Measurements from ENCODE around the gene TEAD1. TPM values are rescaled to one million over a fixed set of nuclear protein-coding genes. Genes with fewer than 3 reads are reported as not detected.

Gene TEAD1
- polyA plus RNA-seq, 2 of the 4 experiments (the other 2 are of a cell fraction), result 111 to 112 TPM

DNA sequence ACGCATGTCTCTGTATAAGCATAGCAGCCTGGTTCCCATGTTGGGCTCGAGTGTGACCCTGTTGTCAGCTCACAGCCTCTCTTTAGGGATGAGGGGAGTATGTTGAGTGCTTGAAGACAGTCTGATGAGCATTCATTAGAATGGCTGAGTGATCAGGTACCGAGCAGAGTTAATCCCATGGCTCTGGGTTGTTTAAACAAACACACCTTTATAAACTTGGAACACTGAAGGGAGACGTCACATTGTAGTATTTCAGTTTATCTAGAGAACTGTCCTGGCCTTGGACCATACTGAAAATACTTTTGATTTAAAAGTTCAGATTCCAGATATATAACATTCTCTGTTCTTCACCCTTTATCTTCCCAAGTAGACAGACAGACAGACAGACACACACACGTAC, 76.0 kb downstream of the TEAD1 start (continued):
- TF ChIP-seq, protein P1, sequence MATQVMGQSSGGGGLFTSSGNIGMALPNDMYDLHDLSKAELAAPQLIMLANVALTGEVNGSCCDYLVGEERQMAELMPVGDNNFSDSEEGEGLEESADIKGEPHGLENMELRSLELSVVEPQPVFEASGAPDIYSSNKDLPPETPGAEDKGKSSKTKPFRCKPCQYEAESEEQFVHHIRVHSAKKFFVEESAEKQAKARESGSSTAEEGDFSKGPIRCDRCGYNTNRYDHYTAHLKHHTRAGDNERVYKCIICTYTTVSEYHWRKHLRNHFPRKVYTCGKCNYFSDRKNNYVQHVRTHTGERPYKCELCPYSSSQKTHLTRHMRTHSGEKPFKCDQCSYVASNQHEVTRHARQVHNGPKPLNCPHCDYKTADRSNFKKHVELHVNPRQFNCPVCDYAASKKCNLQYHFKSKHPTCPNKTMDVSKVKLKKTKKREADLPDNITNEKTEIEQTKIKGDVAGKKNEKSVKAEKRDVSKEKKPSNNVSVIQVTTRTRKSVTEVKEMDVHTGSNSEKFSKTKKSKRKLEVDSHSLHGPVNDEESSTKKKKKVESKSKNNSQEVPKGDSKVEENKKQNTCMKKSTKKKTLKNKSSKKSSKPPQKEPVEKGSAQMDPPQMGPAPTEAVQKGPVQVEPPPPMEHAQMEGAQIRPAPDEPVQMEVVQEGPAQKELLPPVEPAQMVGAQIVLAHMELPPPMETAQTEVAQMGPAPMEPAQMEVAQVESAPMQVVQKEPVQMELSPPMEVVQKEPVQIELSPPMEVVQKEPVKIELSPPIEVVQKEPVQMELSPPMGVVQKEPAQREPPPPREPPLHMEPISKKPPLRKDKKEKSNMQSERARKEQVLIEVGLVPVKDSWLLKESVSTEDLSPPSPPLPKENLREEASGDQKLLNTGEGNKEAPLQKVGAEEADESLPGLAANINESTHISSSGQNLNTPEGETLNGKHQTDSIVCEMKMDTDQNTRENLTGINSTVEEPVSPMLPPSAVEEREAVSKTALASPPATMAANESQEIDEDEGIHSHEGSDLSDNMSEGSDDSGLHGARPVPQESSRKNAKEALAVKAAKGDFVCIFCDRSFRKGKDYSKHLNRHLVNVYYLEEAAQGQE (IDR thresholded peaks at IDR 0.05), result no peak
- no peak for TF ChIP-seq NPAS2 (CRISPR knock-in tag; IDR thresholded peaks at IDR 0.05; ENCODE audit: borderline replicate concordance)
- TF ChIP-seq, protein P2, sequence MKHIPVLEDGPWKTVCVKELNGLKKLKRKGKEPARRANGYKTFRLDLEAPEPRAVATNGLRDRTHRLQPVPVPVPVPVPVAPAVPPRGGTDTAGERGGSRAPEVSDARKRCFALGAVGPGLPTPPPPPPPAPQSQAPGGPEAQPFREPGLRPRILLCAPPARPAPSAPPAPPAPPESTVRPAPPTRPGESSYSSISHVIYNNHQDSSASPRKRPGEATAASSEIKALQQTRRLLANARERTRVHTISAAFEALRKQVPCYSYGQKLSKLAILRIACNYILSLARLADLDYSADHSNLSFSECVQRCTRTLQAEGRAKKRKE (CRISPR knock-in tag; IDR thresholded peaks at IDR 0.05; ENCODE audit: low read depth), result no peak
- no peak for TF ChIP-seq EHF (CRISPR knock-in tag; IDR thresholded peaks at IDR 0.05)
- TF ChIP-seq CBX8 (IDR thresholded peaks at IDR 0.05), result no peak
- TF ChIP-seq, protein P3, sequence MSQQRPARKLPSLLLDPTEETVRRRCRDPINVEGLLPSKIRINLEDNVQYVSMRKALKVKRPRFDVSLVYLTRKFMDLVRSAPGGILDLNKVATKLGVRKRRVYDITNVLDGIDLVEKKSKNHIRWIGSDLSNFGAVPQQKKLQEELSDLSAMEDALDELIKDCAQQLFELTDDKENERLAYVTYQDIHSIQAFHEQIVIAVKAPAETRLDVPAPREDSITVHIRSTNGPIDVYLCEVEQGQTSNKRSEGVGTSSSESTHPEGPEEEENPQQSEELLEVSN (IDR thresholded peaks at IDR 0.05; ENCODE audit: borderline replicate concordance, low read depth), result no peak

DNA sequence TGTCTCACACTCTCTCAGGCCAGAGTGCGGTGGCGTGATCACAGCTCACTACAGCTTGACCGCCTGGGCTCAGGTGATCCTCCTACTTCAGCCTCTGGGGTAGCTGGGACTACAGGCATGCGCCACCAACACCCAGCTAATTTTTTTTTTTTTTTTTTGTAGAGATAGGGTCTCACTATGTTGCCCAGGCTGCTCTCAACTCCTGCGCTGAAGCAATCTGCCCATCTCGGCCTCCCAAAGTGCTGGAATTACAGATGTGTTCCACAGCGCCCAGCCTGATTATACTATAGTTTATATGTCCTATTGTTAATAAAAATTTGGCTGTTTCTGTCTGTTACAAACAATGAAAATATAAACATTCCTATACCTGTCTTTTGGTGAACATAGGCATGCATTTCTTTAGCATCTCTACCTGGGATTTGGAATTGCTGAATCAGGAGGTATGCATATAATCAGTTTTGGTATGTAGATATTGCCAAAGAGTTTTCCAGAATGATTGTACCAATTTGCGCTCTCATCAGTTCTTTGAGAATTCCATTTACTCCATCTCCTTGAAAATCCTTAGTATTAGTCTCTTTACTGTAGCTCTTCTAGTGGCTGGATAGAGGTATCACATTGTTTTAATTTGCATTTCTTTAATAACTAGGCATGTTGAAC, 78.8 kb downstream of the TEAD1 start:
- FAIRE-seq (no peak), ATAC-seq (no peak), DNase-seq (ENCODE audit: low read depth in 1 of 2, low spot score in 1 of 2) (no peak)
- no peak overlapping the region for H3K27ac ChIP-seq
- CTCF ChIA-PET, result interaction anchor here (0.6 to 1.5 kb wide), 6 partner anchors 10 to 1362 kb away, joined by 3 to 5 read pairs (median 3); no protein-coding TSS in a partner anchor
- TF ChIP-seq RFX5 (IDR thresholded peaks at IDR 0.05) (no peak), MAFK (IDR thresholded peaks at IDR 0.05; ENCODE audit: partially characterized antibody) (peak; percentile 32)
- 96% methylated on average over 8 of the region's 8 CpGs for WGBS (ENCODE audit: missing lambda C conversion rate)
- no peak overlapping the region; the same call in 2 of the 3 replicates for H3K4me2 ChIP-seq
- no peak overlapping the region for H3K4me3 ChIP-seq
- POLR2A ChIA-PET, result no interaction called here
- H3K4me1 ChIP-seq, result peaks cover 80% of the 10 kb centered on the region
- no peaks in the 10 kb centered on the region for H3K9me3 ChIP-seq

DNA sequence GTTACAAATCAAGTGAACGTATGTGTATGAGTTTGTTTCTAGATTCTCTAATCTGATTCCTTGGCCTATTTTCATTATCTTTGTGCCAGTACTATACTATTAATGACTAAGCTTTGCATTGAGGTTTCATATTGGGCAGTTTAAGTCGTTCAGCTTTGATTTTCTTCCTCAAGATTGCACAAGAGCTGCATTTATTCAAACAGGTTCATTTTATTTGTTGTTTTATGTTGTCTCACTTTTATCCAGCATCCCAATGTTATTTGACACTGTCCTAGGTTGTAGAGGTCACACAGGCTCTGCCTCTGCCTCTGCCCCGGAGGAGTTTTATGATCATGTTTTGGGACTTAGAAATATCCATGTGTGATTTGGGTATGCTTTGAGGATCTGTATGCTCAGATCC, 79.8 kb downstream of the TEAD1 start:
- peak; percentile 10 to 26; a peak in 1 of 4 replicates for TF ChIP-seq CEBPB (IDR thresholded peaks at IDR 0.05)
- TF ChIP-seq CHD2 (IDR thresholded peaks at IDR 0.05; ENCODE audit: low read length, partially characterized antibody), result no peak
- no peak for FAIRE-seq
- POLR2A ChIA-PET, result no interaction called here
- Histone ChIP-seq H3K4me3 (no peak overlapping the region), H3K27ac (peak overlapping the region in 1 of 2 experiments; percentile 40; a peak in 2 of 6 replicates), H3K4me2 (peak overlapping the region; percentile 25), H3K4me1 (peaks cover 71% of the 10 kb centered on the region), H3K9me3 (no peaks in the 10 kb centered on the region)
- DNase-seq (ENCODE audit: low read depth in 1 of 2, low spot score in 1 of 2), result no peak
- CTCF ChIA-PET, result interaction anchor here (1.0 to 1.5 kb wide), 3 partner anchors 30 to 423 kb away, joined by 3 to 4 read pairs (median 4); no protein-coding TSS in a partner anchor
- 52% methylated on average over 3 of the region's 3 CpGs for WGBS (ENCODE audit: missing lambda C conversion rate)
- no peak for ATAC-seq

DNA sequence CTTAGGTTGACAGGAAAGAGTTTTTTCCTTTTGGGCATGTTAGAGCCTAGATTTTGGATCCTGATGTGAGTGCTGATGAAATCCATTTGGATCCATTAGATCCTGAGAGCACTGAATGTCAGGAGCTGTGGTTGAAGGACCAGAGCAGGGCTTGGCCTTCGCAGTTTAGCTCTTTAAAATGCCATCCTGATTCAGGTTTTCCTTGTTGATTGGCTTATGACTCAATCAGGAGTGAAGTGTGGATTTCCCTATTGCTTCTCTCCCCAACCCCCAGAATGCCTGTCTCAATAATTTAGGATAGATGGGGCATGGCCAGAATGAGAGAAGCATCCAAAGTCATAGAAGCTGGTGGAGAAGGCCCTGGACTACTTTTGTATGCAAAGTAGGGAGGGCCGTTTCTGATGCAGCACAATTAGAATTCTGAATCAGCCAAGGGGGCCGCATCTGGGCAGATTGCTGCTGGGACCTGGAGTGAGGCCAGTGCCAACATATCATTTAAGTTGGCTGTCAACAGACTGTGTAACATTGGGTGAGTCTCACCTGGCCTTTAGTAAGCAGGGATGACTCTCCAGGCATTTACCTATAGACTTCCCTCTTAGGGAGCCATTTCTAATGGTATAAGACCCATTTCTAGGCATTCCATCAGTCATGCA, 80.5 kb downstream of the TEAD1 start:
- 80% methylated on average over 3 of the region's 3 CpGs for WGBS (ENCODE audit: missing lambda C conversion rate)
- POLR2A ChIA-PET, result no interaction called here
- TF ChIP-seq HDAC2 (IDR thresholded peaks at IDR 0.05) (no peak), MAZ (IDR thresholded peaks at IDR 0.05; ENCODE audit: borderline replicate concordance, low read depth, low read length) (no peak), HEYL (CRISPR knock-in tag; IDR thresholded peaks at IDR 0.05) (no peak), BHLHE40 (IDR thresholded peaks at IDR 0.05; ENCODE audit: low read depth, low read length) (no peak), KDM5A (IDR thresholded peaks at IDR 0.05) (no peak), NPAS2 (CRISPR knock-in tag; IDR thresholded peaks at IDR 0.05; ENCODE audit: borderline replicate concordance) (no peak), CBX2 (IDR thresholded peaks at IDR 0.05; ENCODE audit: borderline replicate concordance, low read depth) (no peak), RARB (CRISPR knock-in tag; IDR thresholded peaks at IDR 0.05) (no peak), PHF8 (IDR thresholded peaks at IDR 0.05; ENCODE audit: borderline replicate concordance, low read depth) (no peak)
- TF ChIP-seq, protein P4, sequence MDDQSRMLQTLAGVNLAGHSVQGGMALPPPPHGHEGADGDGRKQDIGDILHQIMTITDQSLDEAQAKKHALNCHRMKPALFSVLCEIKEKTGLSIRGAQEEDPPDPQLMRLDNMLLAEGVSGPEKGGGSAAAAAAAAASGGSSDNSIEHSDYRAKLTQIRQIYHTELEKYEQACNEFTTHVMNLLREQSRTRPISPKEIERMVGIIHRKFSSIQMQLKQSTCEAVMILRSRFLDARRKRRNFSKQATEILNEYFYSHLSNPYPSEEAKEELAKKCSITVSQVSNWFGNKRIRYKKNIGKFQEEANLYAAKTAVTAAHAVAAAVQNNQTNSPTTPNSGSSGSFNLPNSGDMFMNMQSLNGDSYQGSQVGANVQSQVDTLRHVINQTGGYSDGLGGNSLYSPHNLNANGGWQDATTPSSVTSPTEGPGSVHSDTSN (IDR thresholded peaks at IDR 0.05), result no peak
- TF ChIP-seq, protein P5, sequence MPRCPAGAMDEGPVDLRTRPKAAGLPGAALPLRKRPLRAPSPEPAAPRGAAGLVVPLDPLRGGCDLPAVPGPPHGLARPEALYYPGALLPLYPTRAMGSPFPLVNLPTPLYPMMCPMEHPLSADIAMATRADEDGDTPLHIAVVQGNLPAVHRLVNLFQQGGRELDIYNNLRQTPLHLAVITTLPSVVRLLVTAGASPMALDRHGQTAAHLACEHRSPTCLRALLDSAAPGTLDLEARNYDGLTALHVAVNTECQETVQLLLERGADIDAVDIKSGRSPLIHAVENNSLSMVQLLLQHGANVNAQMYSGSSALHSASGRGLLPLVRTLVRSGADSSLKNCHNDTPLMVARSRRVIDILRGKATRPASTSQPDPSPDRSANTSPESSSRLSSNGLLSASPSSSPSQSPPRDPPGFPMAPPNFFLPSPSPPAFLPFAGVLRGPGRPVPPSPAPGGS (IDR thresholded peaks at IDR 0.05), result no peak

More for the DNA sequence above, 80.5 kb downstream of the TEAD1 start:
- ATAC-seq (no peak), FAIRE-seq (no peak), DNase-seq (ENCODE audit: low read depth in 1 of 2, low spot score in 1 of 2) (no peak)
- peak overlapping the region; percentile 25 for H3K4me2 ChIP-seq
- CTCF ChIA-PET, result interaction anchor here (1.0 to 1.5 kb wide), 3 partner anchors 31 to 424 kb away, joined by 3 to 4 read pairs (median 4); no protein-coding TSS in a partner anchor
- no peaks in the 10 kb centered on the region for H3K9me3 ChIP-seq
- H3K27ac ChIP-seq, result peak overlapping the region in 1 of 2 experiments; percentile 40; a peak in 3 of 6 replicates
- H3K4me1 ChIP-seq, result peaks cover 64% of the 10 kb centered on the region
- no peak overlapping the region for H3K4me3 ChIP-seq

Measured in A549 (cell line).